ENCODE results near the gene LMAN2.

Gene LMAN2

GRCh38 chr5:177293819-177294581 lies 57.5 kb downstream of the LMAN2 start:
- in situ Hi-C loops (cut with MboI; ENCODE audit: low sequenced_read_pairs), result no loop called here

GRCh38 chr5:177291735-177292134 lies 59.7 kb downstream of the LMAN2 start:
- in situ Hi-C loops (cut with MboI; ENCODE audit: low sequenced_read_pairs), result no loop called here

- in situ Hi-C loops (cut with MboI; ENCODE audit: low sequenced_read_pairs), result no loop called here
These were observed 60.5 kb downstream of the LMAN2 start for GRCh38 chr5:177290816-177291596.

GRCh38 chr5:177288191-177288590 lies 63.3 kb downstream of the LMAN2 start:
- in situ Hi-C loops (cut with MboI; ENCODE audit: low sequenced_read_pairs), result no loop called here
